Neuron (in vitro differentiated cells): Measurements from ENCODE around the gene LGALS13.
"Not testable (repeated sequence)": the region's sequence is repeated elsewhere in the genome, so short reads cannot be mapped to it uniquely, and the experiment has no call there.

Experiments
- H2AFZ ChIP-seq: one replicate; pipeline ENCODE4 v1.6.1; 2013; ENCODE audit warnings: low read depth, mild to moderate bottlenecking, inconsistent platforms, low read length, moderate library complexity
- H3K27me3 ChIP-seq: one replicate; pipeline ENCODE4 v1.6.1; 2013; ENCODE audit warnings: low read length; ENCODE audit not compliant: insufficient read depth
- H3K36me3 ChIP-seq: one replicate; pipeline ENCODE4 v1.6.1; 2013; ENCODE audit warnings: low read length; ENCODE audit not compliant: insufficient read depth
- H3K4me1 ChIP-seq: one replicate; pipeline ENCODE4 v1.6.1; 2013; ENCODE audit warnings: low read length; ENCODE audit not compliant: insufficient read depth
- H3K4me3 ChIP-seq: 2 replicates; pipeline ENCODE4 v1.5.1; 2013; ENCODE audit warnings: mild to moderate bottlenecking, low read length, moderate library complexity
- H3K9me3 ChIP-seq: one replicate; pipeline ENCODE4 v1.6.1; 2013; ENCODE audit warnings: low read length

The LGALS13 gene

GRCh38 chr19:39590265-39590664 is 12.1 kb upstream of the LGALS13 start:
- Histone ChIP-seq H3K36me3 (no peaks in the 10 kb centered on the region), H3K27me3 (peaks cover 5% of the 10 kb centered on the region), H3K9me3 (no peaks in the 10 kb centered on the region), H3K4me1 (no peaks in the 10 kb centered on the region), H2AFZ (no peak overlapping the region), H3K4me3 (no peak overlapping the region)

- Histone ChIP-seq H2AFZ (no peak overlapping the region), H3K36me3 (no peaks in the 10 kb centered on the region), H3K27me3 (peaks cover 5% of the 10 kb centered on the region), H3K4me1 (no peaks in the 10 kb centered on the region), H3K4me3 (no peak overlapping the region), H3K9me3 (no peaks in the 10 kb centered on the region)
Observed at GRCh38 chr19:39592381-39592780, 9.9 kb upstream of the LGALS13 start.

GRCh38 chr19:39595950-39596349 is 6.4 kb upstream of the LGALS13 start:
- H3K9me3 ChIP-seq = no peaks in the 10 kb centered on the region
- no peak overlapping the region for H2AFZ ChIP-seq
- no peaks in the 10 kb centered on the region for H3K36me3 ChIP-seq
- H3K4me1 ChIP-seq = no peaks in the 10 kb centered on the region
- H3K4me3 ChIP-seq = no peak overlapping the region
- H3K27me3 ChIP-seq = peaks cover 5% of the 10 kb centered on the region

GRCh38 chr19:39596911-39597310 is 5.4 kb upstream of the LGALS13 start:
- Histone ChIP-seq H3K27me3 (peaks cover 5% of the 10 kb centered on the region), H3K36me3 (no peaks in the 10 kb centered on the region), H3K9me3 (no peaks in the 10 kb centered on the region), H3K4me1 (no peaks in the 10 kb centered on the region), H3K4me3 (no peak overlapping the region), H2AFZ (no peak overlapping the region)

GRCh38 chr19:39599116-39599515 is 3.2 kb upstream of the LGALS13 start:
- Histone ChIP-seq H3K4me1 (no peaks in the 10 kb centered on the region), H3K4me3 (no peak overlapping the region), H2AFZ (no peak overlapping the region), H3K36me3 (no peaks in the 10 kb centered on the region), H3K27me3 (peaks cover under 1% of the 10 kb centered on the region), H3K9me3 (no peaks in the 10 kb centered on the region)

- H2AFZ ChIP-seq = no peak overlapping the region
- peaks cover 13% of the 10 kb centered on the region for H3K27me3 ChIP-seq
- no peaks in the 10 kb centered on the region for H3K36me3 ChIP-seq
- H3K4me1 ChIP-seq = no peaks in the 10 kb centered on the region
- no peak overlapping the region for H3K4me3 ChIP-seq
- H3K9me3 ChIP-seq = no peaks in the 10 kb centered on the region
Observed at GRCh38 chr19:39603825-39604224, 1.5 kb downstream of the LGALS13 start.

- H3K36me3 ChIP-seq = no peaks in the 10 kb centered on the region
- no peaks in the 10 kb centered on the region for H3K9me3 ChIP-seq
- no peak overlapping the region for H2AFZ ChIP-seq
- no peak overlapping the region for H3K4me3 ChIP-seq
- peaks cover 13% of the 10 kb centered on the region for H3K27me3 ChIP-seq
- no peaks in the 10 kb centered on the region for H3K4me1 ChIP-seq
Observed at GRCh38 chr19:39607021-39607420, 4.7 kb downstream of the LGALS13 start.

GRCh38 chr19:39607561-39607960 is 5.2 kb downstream of the LGALS13 start:
- Histone ChIP-seq H3K27me3 (peaks cover 13% of the 10 kb centered on the region), H3K9me3 (no peaks in the 10 kb centered on the region), H3K4me1 (no peaks in the 10 kb centered on the region), H3K36me3 (no peaks in the 10 kb centered on the region), H2AFZ (no peak overlapping the region), H3K4me3 (no peak overlapping the region)

- H3K4me3 ChIP-seq = no peak overlapping the region
- H3K9me3 ChIP-seq = no peaks in the 10 kb centered on the region
- no peak overlapping the region for H2AFZ ChIP-seq
- no peaks in the 10 kb centered on the region for H3K4me1 ChIP-seq
- no peaks in the 10 kb centered on the region for H3K27me3 ChIP-seq
- H3K36me3 ChIP-seq = no peaks in the 10 kb centered on the region
Observed at GRCh38 chr19:39613597-39613996, 11.3 kb downstream of the LGALS13 start.

- Histone ChIP-seq H2AFZ (no peak overlapping the region), H3K4me1 (no peaks in the 10 kb centered on the region), H3K4me3 (no peak overlapping the region), H3K9me3 (no peaks in the 10 kb centered on the region), H3K36me3 (no peaks in the 10 kb centered on the region), H3K27me3 (no peaks in the 10 kb centered on the region)
Observed at GRCh38 chr19:39617745-39618144, 15.4 kb downstream of the LGALS13 start.

GRCh38 chr19:39623946-39624345 is 21.6 kb downstream of the LGALS13 start:
- Histone ChIP-seq H3K9me3 (no peaks in the 10 kb centered on the region), H3K36me3 (no peaks in the 10 kb centered on the region), H3K4me3 (no peak overlapping the region), H2AFZ (no peak overlapping the region), H3K27me3 (peaks cover 5% of the 10 kb centered on the region), H3K4me1 (no peaks in the 10 kb centered on the region)

- not testable (repeated sequence) for H3K4me1 ChIP-seq, H3K36me3 ChIP-seq, H3K9me3 ChIP-seq, H2AFZ ChIP-seq, H3K4me3 ChIP-seq, H3K27me3 ChIP-seq
Observed at GRCh38 chr19:39627631-39628030, 25.3 kb downstream of the LGALS13 start.

- H2AFZ ChIP-seq = no peak overlapping the region
- no peaks in the 10 kb centered on the region for H3K36me3 ChIP-seq
- H3K4me1 ChIP-seq = no peaks in the 10 kb centered on the region
- no peaks in the 10 kb centered on the region for H3K9me3 ChIP-seq
- no peaks in the 10 kb centered on the region for H3K27me3 ChIP-seq
- H3K4me3 ChIP-seq = no peak overlapping the region
Observed at GRCh38 chr19:39631178-39631577, 28.9 kb downstream of the LGALS13 start.

GRCh38 chr19:39631626-39632025 is 29.3 kb downstream of the LGALS13 start:
- Histone ChIP-seq H2AFZ (no peak overlapping the region), H3K4me1 (no peaks in the 10 kb centered on the region), H3K9me3 (no peaks in the 10 kb centered on the region), H3K36me3 (no peaks in the 10 kb centered on the region), H3K27me3 (no peaks in the 10 kb centered on the region), H3K4me3 (no peak overlapping the region)
